GM18907 (cell line): ENCODE results near the gene RASSF10.

Source experiments
- ATAC-seq: cut with Tn5 transposase; IDR thresholded peaks from one replicate; pipeline ENCODE4 v1.9.1; 2021; ENCODE audit warnings: mild to moderate bottlenecking, moderate library complexity; ENCODE audit not compliant: unreplicated experiment

The RASSF10 gene

GRCh38 chr11:13053255-13053917 is 44.3 kb downstream of the RASSF10 start:
- ATAC-seq: no peak

GRCh38 chr11:13054278-13054677 is 45.2 kb downstream of the RASSF10 start:
- ATAC-seq: no peak

- no peak for ATAC-seq
Observed at GRCh38 chr11:13055200-13055599, 46.1 kb downstream of the RASSF10 start.

- no peak for ATAC-seq
Observed at GRCh38 chr11:13061294-13061990, 52.3 kb downstream of the RASSF10 start.
